Transverse colon (tissue), 4 donors: ENCODE measurements around the gene TRIL. TPM values are rescaled to one million over a fixed set of nuclear protein-coding genes. Genes with fewer than 3 reads are reported as not detected.

Source experiments
- DNase-seq: peaks from one replicate; pipeline ENCODE4 v3.0.0-alpha.2; 2019
- H3K27ac ChIP-seq, 4 donors: fragments of 200-600 bp; sonication (generic); 2 replicates each; pipeline ENCODE4 v1.5.1; 2016 to 2018; ENCODE audit warnings: inconsistent platforms in 4 of 4
- H3K27me3 ChIP-seq: fragments of 200-600 bp; sonication (generic); 2 replicates; pipeline ENCODE4 v1.5.1; 2017; ENCODE audit warnings: inconsistent platforms
- H3K36me3 ChIP-seq, 4 donors: fragments of 200-600 bp; sonication (generic); 2 replicates each; pipeline ENCODE4 v1.5.1; 2017 to 2019; ENCODE audit warnings: inconsistent platforms in 4 of 4
- H3K4me1 ChIP-seq, 4 donors: fragments of 200-600 bp; sonication (generic); 2 replicates each; pipeline ENCODE4 v1.5.1; 2017 to 2020; ENCODE audit warnings: inconsistent platforms in 4 of 4
- H3K4me3 ChIP-seq, 4 donors: fragments of 200-600 bp; sonication (generic); 1 replicate in 1 of 4; 2 replicates in 3 of 4; pipeline versions ENCODE4 v1.5.1 to v1.6.1; 2017 to 2019; ENCODE audit warnings: inconsistent platforms in 4 of 4
- H3K9me3 ChIP-seq, 2 donors: fragments of 200-600 bp; sonication (generic); 2 replicates each; pipeline ENCODE4 v1.5.1; 2017 to 2019; ENCODE audit warnings: inconsistent platforms in 2 of 2
- CTCF ChIP-seq, 5 experiments: fragments of 200-600 bp in 3 of 5; fragments of 450-650 bp in 2 of 5; sonication (generic) in 3 of 5; IDR thresholded peaks; 1 replicate in 2 of 5; 2 replicates in 3 of 5; pipeline ENCODE4 v1.5.1; 2016 to 2017; ENCODE audit warnings: antibody characterized with exemption in 5 of 5, inconsistent platforms in 3 of 5, mild to moderate bottlenecking in 2 of 5, moderate library complexity in 1 of 5
- EP300 ChIP-seq: sonication (generic); formaldehyde crosslinking; IDR thresholded peaks from one replicate; pipeline ENCODE4 v1.6.1; 2017; ENCODE audit warnings: antibody characterized with exemption, low read depth
- POLR2A ChIP-seq: fragments of 450-650 bp; IDR thresholded peaks from one replicate; pipeline ENCODE4 v1.6.1; 2016; ENCODE audit warnings: antibody characterized with exemption, mild to moderate bottlenecking, moderate library complexity
- POLR2AphosphoS5 ChIP-seq, 3 donors: sonication (generic); formaldehyde crosslinking; IDR thresholded peaks; one replicate each; pipeline ENCODE4 v1.6.1; 2016; ENCODE audit warnings: antibody characterized with exemption in 3 of 3
- WGBS, 2 donors: methylation state at CpG; one replicate each; pipeline ENCODE4 v1.1.5; 2018; ENCODE audit warnings: low coverage in 1 of 2; 5-methylcytosine and 5-hydroxymethylcytosine counted together
- in situ Hi-C, 4 donors: fragments of 200-750 bp; cut with MboI; loops; one replicate each; pipeline versions ENCODE4 v1.15.0 to v1.15.1; 2017; ENCODE audit warnings: low sequenced_read_pairs in 3 of 4, low pct_ligation_motif_present in 1 of 4, low pct_unique_long_range_greater_than_20kb in 1 of 4
- intact Hi-C: fragments of 100-400 bp; cut with DNase I; formaldehyde crosslinking; loops from one replicate; pipeline ENCODE4 v1.15.1; 2023; ENCODE audit warnings: low total_unique reads
- total RNA-seq, 4 donors: library from RNA; depleted of rRNA; stranded (reverse); fragments of >200 nt; gene quantifications; one replicate each; pipeline ENCODE4 v1.1.0, GENCODE V29; 2016

The TRIL gene
- total RNA-seq, 4 donors from 2014 or later, result 0.79 to 3.0 (median 1.0) TPM

- DNase-seq, result no peak
- WGBS, 2 donors, result 72 to 79% methylated on average over 3 to 7 of the region's 7 CpGs
- H3K27me3 ChIP-seq, result peaks cover 40% of the 10 kb centered on the region
- no peak overlapping the region for H3K27ac ChIP-seq
- no peak overlapping the region for H3K4me3 ChIP-seq
- H3K36me3 ChIP-seq, result no peaks in the 10 kb centered on the region
- no peaks in the 10 kb centered on the region for H3K9me3 ChIP-seq
- intact Hi-C loops, result no loop called here
- in situ Hi-C loops, result no loop called here
- TF ChIP-seq EP300, result no peak
- no peak for TF ChIP-seq POLR2AphosphoS5 (IDR thresholded peaks at IDR 0.05)
- no peak for TF ChIP-seq POLR2A
- TF ChIP-seq CTCF (IDR thresholded peaks at IDR 0.05), result no peak
- peaks cover 9 to 32% (median 31%) of the 10 kb centered on the region in 4 donors for H3K4me1 ChIP-seq
These were observed 2.1 kb upstream of the TRIL start for GRCh38 chr7:28960071-28960840.

GRCh38 chr7:28958980-28959347 lies 834 bp upstream of the TRIL start:
- Histone ChIP-seq H3K36me3 (no peaks in the 10 kb centered on the region), H3K27ac (peak overlapping the region; percentile 60 to 73 (median 68)), H3K4me1 (peaks cover 9 to 36% (median 31%) of the 10 kb centered on the region in 4 donors), H3K4me3 (no peak overlapping the region), H3K27me3 (peaks cover 49% of the 10 kb centered on the region), H3K9me3 (no peaks in the 10 kb centered on the region)
- 64 to 73% methylated on average over 3 to 6 of the region's 6 CpGs for WGBS, 2 donors
- intact Hi-C loops, result no loop called here
- no peak for DNase-seq
- no peak for TF ChIP-seq POLR2AphosphoS5 (IDR thresholded peaks at IDR 0.05)
- TF ChIP-seq CTCF (IDR thresholded peaks at IDR 0.05), result no peak
- TF ChIP-seq EP300, result no peak
- no peak for TF ChIP-seq POLR2A
- in situ Hi-C loops, result no loop called here

- no peak for DNase-seq
- Histone ChIP-seq H3K36me3 (no peaks in the 10 kb centered on the region), H3K9me3 (no peaks in the 10 kb centered on the region), H3K4me3 (peak overlapping the region; percentile 8 to 63 (median 43)), H3K27me3 (peaks cover 49% of the 10 kb centered on the region), H3K4me1 (peaks cover 9 to 36% (median 31%) of the 10 kb centered on the region in 4 donors), H3K27ac (peak overlapping the region; percentile 60 to 73 (median 68))
- in situ Hi-C loops (no loop called here), intact Hi-C loops (no loop called here)
- 5% methylated on average over 39 of the region's 47 CpGs; no CpG with 5 or more reads in 1 of the 2 donors for WGBS, 2 donors
- TF ChIP-seq EP300 (no peak), POLR2A (no peak)
These were observed 337 bp downstream of the TRIL start for GRCh38 chr7:28957751-28958234.

GRCh38 chr7:28957064-28957750 lies 923 bp downstream of the TRIL start:
- peak; percentile 30 for DNase-seq
- intact Hi-C loops, result no loop called here
- peak overlapping the region; percentile 60 to 73 (median 68) for H3K27ac ChIP-seq
- no peaks in the 10 kb centered on the region for H3K9me3 ChIP-seq
- in situ Hi-C loops, result no loop called here
- H3K36me3 ChIP-seq, result no peaks in the 10 kb centered on the region
- peaks cover 49% of the 10 kb centered on the region for H3K27me3 ChIP-seq
- H3K4me1 ChIP-seq, result peaks cover 9 to 36% (median 31%) of the 10 kb centered on the region in 4 donors
- WGBS, 2 donors, result 7 to 40% methylated on average over 1 to 46 of the region's 59 CpGs
- H3K4me3 ChIP-seq, result peak overlapping the region in 3 of 4 donors; percentile 36 to 63 (median 53)
- TF ChIP-seq EP300, result no peak

GRCh38 chr7:28956608-28957063 lies 1.5 kb downstream of the TRIL start:
- in situ Hi-C loops, result no loop called here
- Histone ChIP-seq H3K4me1 (peaks cover 9 to 36% (median 31%) of the 10 kb centered on the region in 4 donors), H3K27ac (peak overlapping the region; percentile 60 to 73 (median 68)), H3K9me3 (no peaks in the 10 kb centered on the region), H3K36me3 (no peaks in the 10 kb centered on the region), H3K27me3 (peaks cover 49% of the 10 kb centered on the region), H3K4me3 (peak overlapping the region; percentile 18 to 63 (median 44))
- intact Hi-C loops, result no loop called here
- DNase-seq, result peak; percentile 70
- TF ChIP-seq EP300, result no peak
- no peak for TF ChIP-seq POLR2AphosphoS5 (IDR thresholded peaks at IDR 0.05)
- TF ChIP-seq POLR2A, result no peak
- TF ChIP-seq CTCF (IDR thresholded peaks at IDR 0.05), result peak; percentile 36 to 48 (median 43)
- WGBS, 2 donors, result 2% methylated on average over 19 of the region's 39 CpGs; no CpG with 5 or more reads in 1 of the 2 donors
